CD14-positive monocyte (primary cell): ENCODE data around the gene CCDC141. TPM values are rescaled to one million over a fixed set of nuclear protein-coding genes. Genes with fewer than 3 reads are reported as not detected.

Experiments
- DNase-seq, 3 donors: peaks; one replicate each; pipeline ENCODE4 v3.0.0-alpha.2; 2011 to 2022
- H2AFZ ChIP-seq: 2 replicates; pipeline ENCODE4 v1.6.0; 2012; ENCODE audit warnings: mild to moderate bottlenecking, low read depth, low read length, inconsistent platforms; ENCODE audit not compliant: insufficient read depth, poor library complexity, severe bottlenecking
- H3K27ac ChIP-seq, 2 donors: 1 replicate in 1 of 2; 2 replicates in 1 of 2; pipeline ENCODE4 v1.5.1; 2012 to 2013; ENCODE audit warnings: low read length in 2 of 2, control low read depth in 1 of 2, inconsistent platforms in 1 of 2, low read depth in 1 of 2, mild to moderate bottlenecking in 1 of 2
- H3K27me3 ChIP-seq, 2 donors: one replicate each; pipeline versions ENCODE4 v1.6.0 to v1.6.1; 2011 to 2013; ENCODE audit warnings: low read length in 2 of 2; ENCODE audit not compliant: control insufficient read depth in 2 of 2, insufficient read depth in 2 of 2
- H3K36me3 ChIP-seq, 2 donors: replicated peaks in 1 of 2; 1 replicate in 1 of 2; 2 replicates in 1 of 2; pipeline versions ENCODE4 v1.5.1 to v1.6.1; 2012 to 2013; ENCODE audit warnings: low read length in 2 of 2, control low read depth in 1 of 2, inconsistent platforms in 1 of 2, mild to moderate bottlenecking in 1 of 2; ENCODE audit not compliant: insufficient read depth in 2 of 2, control insufficient read depth in 1 of 2
- H3K4me1 ChIP-seq, 2 donors: 1 replicate in 1 of 2; 2 replicates in 1 of 2; pipeline versions ENCODE4 v1.5.1 to v1.6.1; 2012 to 2013; ENCODE audit warnings: low read length in 2 of 2, control low read depth in 1 of 2, inconsistent platforms in 1 of 2, mild to moderate bottlenecking in 1 of 2, moderate library complexity in 1 of 2; ENCODE audit not compliant: insufficient read depth in 2 of 2, control insufficient read depth in 1 of 2
- H3K4me2 ChIP-seq: replicated peaks from 2 replicates; pipeline ENCODE3; 2012; ENCODE audit warnings: low read length, moderate library complexity, mild to moderate bottlenecking; ENCODE audit not compliant: poor library complexity, severe bottlenecking; ENCODE audit errors: extremely low read depth
- H3K4me3 ChIP-seq, 3 experiments: fragments of 200-600 bp in 1 of 3; sonication (generic) in 1 of 3; replicated peaks in 1 of 3; 1 replicate in 2 of 3; 2 replicates in 1 of 3; pipeline ENCODE4 v1.5.1; 2011 to 2013; ENCODE audit warnings: low read length in 3 of 3, mild to moderate bottlenecking in 3 of 3, control low read depth in 2 of 3, low read depth in 2 of 3, inconsistent platforms in 1 of 3, moderate library complexity in 1 of 3
- H3K79me2 ChIP-seq: 2 replicates; pipeline ENCODE4 v1.6.0; 2012; ENCODE audit warnings: mild to moderate bottlenecking, control low read depth, inconsistent platforms, low read length, moderate library complexity; ENCODE audit not compliant: insufficient read depth
- H3K9ac ChIP-seq: 2 replicates; pipeline ENCODE4 v1.6.0; 2017; ENCODE audit warnings: low read length, mild to moderate bottlenecking; ENCODE audit not compliant: insufficient read depth, poor library complexity, severe bottlenecking
- H3K9me3 ChIP-seq, 2 donors: replicated peaks in 1 of 2; 1 replicate in 1 of 2; 2 replicates in 1 of 2; pipeline versions ENCODE4 v1.5.1 to v1.6.1; 2012 to 2013; ENCODE audit warnings: low read length in 2 of 2, control low read depth in 1 of 2; ENCODE audit not compliant: control insufficient read depth in 1 of 2, insufficient read depth in 1 of 2
- H4K20me1 ChIP-seq: 2 replicates; pipeline ENCODE4 v1.6.0; 2012; ENCODE audit warnings: mild to moderate bottlenecking, low read length, control low read depth, moderate library complexity; ENCODE audit not compliant: insufficient read depth
- H3K27ac Mint-ChIP-seq, 7 donors: one replicate each; pipeline ENCODE4 v1.8.0; 2020; ENCODE audit warnings: mild to moderate bottlenecking in 7 of 7, mixed read lengths in 7 of 7, moderate library complexity in 6 of 7, inconsistent platforms in 2 of 7
- H3K27me3 Mint-ChIP-seq, 3 donors: one replicate each; pipeline ENCODE4 v1.8.0; 2021 to 2022; ENCODE audit warnings: low read depth in 3 of 3, mild to moderate bottlenecking in 3 of 3, mixed read lengths in 3 of 3, moderate library complexity in 3 of 3, inconsistent platforms in 1 of 3
- H3K36me3 Mint-ChIP-seq, 2 donors: one replicate each; pipeline ENCODE4 v1.8.0; 2020; ENCODE audit warnings: mixed read lengths in 2 of 2, inconsistent platforms in 1 of 2, mild to moderate bottlenecking in 1 of 2
- H3K4me1 Mint-ChIP-seq: one replicate; pipeline ENCODE4 v1.8.0; 2020; ENCODE audit warnings: mild to moderate bottlenecking, mixed read lengths
- H3K4me3 Mint-ChIP-seq, 2 donors: one replicate each; pipeline ENCODE4 v1.8.0; 2020; ENCODE audit warnings: mild to moderate bottlenecking in 2 of 2, mixed read lengths in 2 of 2, moderate library complexity in 1 of 2
- H3K9me3 Mint-ChIP-seq, 7 donors: one replicate each; pipeline ENCODE4 v1.8.0; 2020 to 2022; ENCODE audit warnings: mixed read lengths in 7 of 7, mild to moderate bottlenecking in 6 of 7, moderate library complexity in 6 of 7, inconsistent platforms in 2 of 7
- CTCF ChIP-seq: fragments of 200-600 bp; IDR thresholded peaks from one replicate; pipeline ENCODE4 v1.8.0; 2022; ENCODE audit warnings: antibody characterized with exemption, mild to moderate bottlenecking
- WGBS: methylation state at CpG from one replicate; pipeline ENCODE4 v1.1.5; 2013; ENCODE audit warnings: missing lambda C conversion rate; ENCODE audit not compliant: insufficient coverage; 5-methylcytosine and 5-hydroxymethylcytosine counted together
- intact Hi-C, 2 donors: fragments of 100-400 bp; cut with micrococcal nuclease; formaldehyde crosslinking; loops; one replicate each; pipeline versions ENCODE4 v1.15.0 to v1.15.1; 2023
- polyA plus RNA-seq, 3 donors: library from polyadenylated mRNA; depleted of rRNA in 1 of 3; unstranded in 2 of 3; stranded (reverse) in 1 of 3; fragments of 300-500 nt in 2 of 3; fragments of >200 nt in 1 of 3; fragmentation: Illumina TruSeq in 2 of 3; gene quantifications; 1 replicate in 2 of 3; 2 replicates in 1 of 3; pipeline ENCODE4 v1.2.3, GENCODE V29; 2012 to 2021

CCDC141 gene
- polyA plus RNA-seq, 3 donors: not detected

- Histone ChIP-seq H3K4me1 (no peaks in the 10 kb centered on the region), H3K27me3 (no peaks in the 10 kb centered on the region), H3K9me3 (peaks cover 10 to 19% of the 10 kb centered on the region in 2 donors), H3K9ac (no peak overlapping the region), H2AFZ (no peak overlapping the region), H3K36me3 (no peaks in the 10 kb centered on the region), H3K79me2 (no peaks in the 10 kb centered on the region), H4K20me1 (no peaks in the 10 kb centered on the region), H3K4me2 (no peak overlapping the region), H3K27ac (no peak overlapping the region), H3K4me3 (no peak overlapping the region)
- no peak for DNase-seq
- H3K27me3 Mint-ChIP-seq: peaks cover 0 to 1% (median 0%) of the 10 kb centered on the region in 3 donors
- no peak for TF ChIP-seq CTCF
- WGBS: 80% methylated on average over 1 of the region's 3 CpGs
- intact Hi-C loops: no loop called here
- no peaks in the 10 kb centered on the region for H3K36me3 Mint-ChIP-seq
- no peak overlapping the region for H3K4me3 Mint-ChIP-seq
- no peak overlapping the region for H3K27ac Mint-ChIP-seq
- peaks cover 13 to 24% (median 20%) of the 10 kb centered on the region in 7 donors for H3K9me3 Mint-ChIP-seq
- H3K4me1 Mint-ChIP-seq: no peaks in the 10 kb centered on the region
These were observed 22.6 kb upstream of the CCDC141 start for GRCh38 chr2:179072527-179072926.

- no peak for DNase-seq
- H3K4me1 Mint-ChIP-seq: no peaks in the 10 kb centered on the region
- Histone ChIP-seq H3K4me2 (no peak overlapping the region), H3K36me3 (no peaks in the 10 kb centered on the region), H3K4me3 (no peak overlapping the region), H3K4me1 (no peaks in the 10 kb centered on the region), H2AFZ (no peak overlapping the region), H3K27me3 (no peaks in the 10 kb centered on the region), H3K9me3 (peaks cover 15 to 26% of the 10 kb centered on the region in 2 donors), H3K79me2 (no peaks in the 10 kb centered on the region), H3K9ac (no peak overlapping the region), H3K27ac (no peak overlapping the region), H4K20me1 (no peaks in the 10 kb centered on the region)
- no peak for TF ChIP-seq CTCF
- peaks cover 13 to 23% (median 22%) of the 10 kb centered on the region in 7 donors for H3K9me3 Mint-ChIP-seq
- no CpG with 5 or more reads among the region's 3 CpGs for WGBS
- no peaks in the 10 kb centered on the region for H3K27me3 Mint-ChIP-seq
- H3K4me3 Mint-ChIP-seq: no peak overlapping the region
- intact Hi-C loops: no loop called here
- no peaks in the 10 kb centered on the region for H3K36me3 Mint-ChIP-seq
- H3K27ac Mint-ChIP-seq: no peak overlapping the region
These were observed 21.9 kb upstream of the CCDC141 start for GRCh38 chr2:179071810-179072355.
